ENCODE data around the gene MED7.

MED7 gene

GRCh38 chr5:157120102-157120501 lies 22.6 kb downstream of the MED7 start:
- H3K27me3 ChIP-seq (ENCODE audit: control insufficient read depth, insufficient read depth, low read length) = no peaks in the 10 kb centered on the region
- H3K4me3 ChIP-seq (ENCODE audit: low read length) = no peak overlapping the region
- H3K9me3 ChIP-seq (replicated peaks; ENCODE audit: low read length) = no peaks in the 10 kb centered on the region
- no peak overlapping the region for H3K4me2 ChIP-seq (ENCODE audit: low read length)
- H3K36me3 ChIP-seq (ENCODE audit: insufficient read depth, low read length) = no peaks in the 10 kb centered on the region
- no peaks in the 10 kb centered on the region for H3K4me1 ChIP-seq (ENCODE audit: control insufficient read depth, insufficient read depth, low read length)
- H3K9ac ChIP-seq (ENCODE audit: low read depth, low read length) = no peak overlapping the region

GRCh38 chr5:157116483-157116954 lies 26.1 kb downstream of the MED7 start:
- Histone ChIP-seq H3K27me3 (ENCODE audit: control insufficient read depth, insufficient read depth, low read length) (no peaks in the 10 kb centered on the region), H3K4me3 (ENCODE audit: low read length) (no peak overlapping the region), H3K9ac (ENCODE audit: low read depth, low read length) (no peak overlapping the region), H3K36me3 (ENCODE audit: insufficient read depth, low read length) (no peaks in the 10 kb centered on the region), H3K4me2 (ENCODE audit: low read length) (no peak overlapping the region), H3K4me1 (ENCODE audit: control insufficient read depth, insufficient read depth, low read length) (no peaks in the 10 kb centered on the region), H3K9me3 (replicated peaks; ENCODE audit: low read length) (no peaks in the 10 kb centered on the region)

- Histone ChIP-seq H3K9ac (ENCODE audit: low read depth, low read length) (no peak overlapping the region), H3K4me2 (ENCODE audit: low read length) (no peak overlapping the region), H3K4me3 (ENCODE audit: low read length) (no peak overlapping the region), H3K27me3 (ENCODE audit: control insufficient read depth, insufficient read depth, low read length) (no peaks in the 10 kb centered on the region), H3K4me1 (ENCODE audit: control insufficient read depth, insufficient read depth, low read length) (no peaks in the 10 kb centered on the region), H3K9me3 (replicated peaks; ENCODE audit: low read length) (no peaks in the 10 kb centered on the region), H3K36me3 (ENCODE audit: insufficient read depth, low read length) (no peaks in the 10 kb centered on the region)
Observed at GRCh38 chr5:157115502-157115901, 27.2 kb downstream of the MED7 start.

DNA sequence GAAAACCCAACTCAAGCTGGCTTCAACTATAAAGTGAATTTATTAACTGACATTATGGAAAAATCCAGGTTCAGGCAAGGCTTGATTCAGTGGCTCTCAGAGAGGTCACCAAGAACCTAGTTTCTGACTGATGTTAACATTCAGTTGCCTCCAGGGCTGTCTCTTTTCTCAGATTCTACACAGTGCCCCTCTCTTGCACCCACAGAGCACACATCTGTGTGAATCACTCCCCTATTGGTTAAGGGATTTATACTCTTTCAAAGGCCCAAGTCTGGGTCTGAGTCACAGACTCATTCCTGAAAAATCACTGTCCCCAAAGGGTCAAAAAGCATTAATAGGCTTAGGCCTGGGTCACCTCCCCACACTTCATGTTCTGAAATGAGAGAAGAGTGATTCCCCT lies 27.7 kb downstream of the MED7 start:
- Histone ChIP-seq H3K9me3 (replicated peaks; ENCODE audit: low read length) (no peaks in the 10 kb centered on the region), H3K4me3 (ENCODE audit: low read length) (no peak overlapping the region), H3K4me1 (ENCODE audit: control insufficient read depth, insufficient read depth, low read length) (no peaks in the 10 kb centered on the region), H3K4me2 (ENCODE audit: low read length) (no peak overlapping the region), H3K36me3 (ENCODE audit: insufficient read depth, low read length) (no peaks in the 10 kb centered on the region), H3K9ac (ENCODE audit: low read depth, low read length) (no peak overlapping the region), H3K27me3 (ENCODE audit: control insufficient read depth, insufficient read depth, low read length) (no peaks in the 10 kb centered on the region)

- Histone ChIP-seq H3K4me2 (ENCODE audit: low read length) (no peak overlapping the region), H3K4me3 (ENCODE audit: low read length) (no peak overlapping the region)
Observed at GRCh38 chr5:157113002-157113401, 29.7 kb downstream of the MED7 start.

DNA sequence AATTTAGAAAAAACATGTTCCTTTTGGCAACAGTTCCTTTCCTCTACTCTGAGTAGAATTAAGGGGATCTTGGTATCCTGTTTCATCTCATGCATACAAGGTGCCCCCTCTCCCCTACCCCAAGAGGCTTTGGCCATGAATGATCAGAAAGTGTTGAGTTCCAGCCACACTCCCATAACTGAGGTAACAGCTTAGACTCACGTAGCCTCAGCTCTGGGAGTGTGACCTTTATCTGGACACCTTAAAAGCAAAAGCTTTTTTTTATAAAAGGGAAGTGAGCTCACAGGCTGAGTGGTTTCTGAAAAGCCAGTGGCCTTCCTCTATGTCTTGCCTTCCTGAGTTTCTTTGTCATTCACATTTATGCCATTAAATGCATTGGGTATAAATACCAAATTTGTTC lies 32.9 kb downstream of the MED7 start:
- Histone ChIP-seq H3K27me3 (ENCODE audit: control insufficient read depth, insufficient read depth, low read length) (no peaks in the 10 kb centered on the region), H3K9me3 (replicated peaks; ENCODE audit: low read length) (no peaks in the 10 kb centered on the region), H3K4me3 (ENCODE audit: low read length) (no peak overlapping the region), H3K4me2 (ENCODE audit: low read length) (no peak overlapping the region), H3K36me3 (ENCODE audit: insufficient read depth, low read length) (no peaks in the 10 kb centered on the region), H3K9ac (ENCODE audit: low read depth, low read length) (no peak overlapping the region), H3K4me1 (ENCODE audit: control insufficient read depth, insufficient read depth, low read length) (no peaks in the 10 kb centered on the region)

More at GRCh38 chr5:157113002-157113401, 29.7 kb downstream of the MED7 start:
- Histone ChIP-seq H3K27me3 (ENCODE audit: control insufficient read depth, insufficient read depth, low read length) (no peaks in the 10 kb centered on the region), H3K36me3 (ENCODE audit: insufficient read depth, low read length) (no peaks in the 10 kb centered on the region), H3K9ac (ENCODE audit: low read depth, low read length) (no peak overlapping the region), H3K9me3 (replicated peaks; ENCODE audit: low read length) (no peaks in the 10 kb centered on the region), H3K4me1 (ENCODE audit: control insufficient read depth, insufficient read depth, low read length) (no peaks in the 10 kb centered on the region)

DNA sequence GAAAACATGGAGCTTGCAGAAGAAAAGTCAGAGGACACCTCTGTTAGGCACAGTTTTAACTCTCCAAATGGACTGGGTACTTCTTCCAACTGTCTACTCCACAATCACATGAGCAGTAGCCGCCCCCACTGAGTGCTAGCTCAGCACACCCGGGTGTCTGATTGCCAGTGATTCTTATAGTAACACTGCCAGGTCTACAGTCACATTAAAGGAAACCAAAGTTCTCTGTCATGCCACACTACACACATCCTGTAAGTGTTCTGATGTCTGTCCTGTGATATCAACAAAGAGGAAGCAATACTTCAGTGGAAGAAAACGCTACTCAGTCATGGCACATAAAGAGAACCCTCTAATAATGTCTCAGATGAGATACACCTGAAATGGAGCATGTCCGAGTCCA lies 33.7 kb downstream of the MED7 start, which contains the start of gene HAVCR2:
Gene HAVCR2, minus strand, starts transcription at position 69 of the 400 bp plus-strand sequence. Its CDS starts 61 bp downstream, at position 8.
- Histone ChIP-seq H3K4me3 (ENCODE audit: low read length) (no peak within 1 kb of the TSS), H3K4me2 (ENCODE audit: low read length) (no peak within 1 kb of the TSS), H3K9ac (ENCODE audit: low read depth, low read length) (no peak within 1 kb of the TSS), H3K9me3 (replicated peaks; ENCODE audit: low read length) (no peaks in the 10 kb centered on the region), H3K36me3 (ENCODE audit: insufficient read depth, low read length) (no peaks in the 10 kb centered on the region), H3K4me1 (ENCODE audit: control insufficient read depth, insufficient read depth, low read length) (no peaks in the 10 kb centered on the region), H3K27me3 (ENCODE audit: control insufficient read depth, insufficient read depth, low read length) (no peaks in the 10 kb centered on the region)

DNA sequence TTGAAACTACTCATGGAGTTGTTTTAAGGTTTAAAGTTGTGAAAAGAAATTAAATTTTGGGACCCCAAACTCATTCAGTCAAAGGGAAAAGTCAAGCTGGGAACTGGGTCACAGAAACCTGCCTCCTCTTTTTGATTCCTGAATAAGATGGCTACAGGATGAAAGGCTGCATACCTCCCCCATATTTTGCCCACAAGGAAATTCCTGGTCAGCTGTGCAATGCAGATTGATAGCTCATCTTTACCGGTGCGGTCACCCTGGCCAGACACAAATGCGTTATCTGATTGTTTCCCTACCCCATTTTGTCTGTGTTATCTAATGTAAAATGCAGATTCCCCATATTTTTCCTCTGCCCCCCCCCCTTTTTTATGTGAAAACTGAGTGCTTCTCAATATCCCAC lies 35.2 kb downstream of the MED7 start:
- Histone ChIP-seq H3K4me1 (ENCODE audit: control insufficient read depth, insufficient read depth, low read length) (no peaks in the 10 kb centered on the region), H3K9me3 (replicated peaks; ENCODE audit: low read length) (no peaks in the 10 kb centered on the region), H3K4me3 (ENCODE audit: low read length) (no peak overlapping the region), H3K36me3 (ENCODE audit: insufficient read depth, low read length) (no peaks in the 10 kb centered on the region), H3K4me2 (ENCODE audit: low read length) (no peak overlapping the region), H3K9ac (ENCODE audit: low read depth, low read length) (no peak overlapping the region), H3K27me3 (ENCODE audit: control insufficient read depth, insufficient read depth, low read length) (no peaks in the 10 kb centered on the region)

- no peaks in the 10 kb centered on the region for H3K36me3 ChIP-seq (ENCODE audit: insufficient read depth, low read length)
- H3K4me3 ChIP-seq (ENCODE audit: low read length) = no peak overlapping the region
- H3K4me2 ChIP-seq (ENCODE audit: low read length) = no peak overlapping the region
- no peaks in the 10 kb centered on the region for H3K9me3 ChIP-seq (replicated peaks; ENCODE audit: low read length)
- H3K9ac ChIP-seq (ENCODE audit: low read depth, low read length) = no peak overlapping the region
- no peaks in the 10 kb centered on the region for H3K27me3 ChIP-seq (ENCODE audit: control insufficient read depth, insufficient read depth, low read length)
- H3K4me1 ChIP-seq (ENCODE audit: control insufficient read depth, insufficient read depth, low read length) = no peaks in the 10 kb centered on the region
Observed at GRCh38 chr5:157106630-157107461, 35.8 kb downstream of the MED7 start.

DNA sequence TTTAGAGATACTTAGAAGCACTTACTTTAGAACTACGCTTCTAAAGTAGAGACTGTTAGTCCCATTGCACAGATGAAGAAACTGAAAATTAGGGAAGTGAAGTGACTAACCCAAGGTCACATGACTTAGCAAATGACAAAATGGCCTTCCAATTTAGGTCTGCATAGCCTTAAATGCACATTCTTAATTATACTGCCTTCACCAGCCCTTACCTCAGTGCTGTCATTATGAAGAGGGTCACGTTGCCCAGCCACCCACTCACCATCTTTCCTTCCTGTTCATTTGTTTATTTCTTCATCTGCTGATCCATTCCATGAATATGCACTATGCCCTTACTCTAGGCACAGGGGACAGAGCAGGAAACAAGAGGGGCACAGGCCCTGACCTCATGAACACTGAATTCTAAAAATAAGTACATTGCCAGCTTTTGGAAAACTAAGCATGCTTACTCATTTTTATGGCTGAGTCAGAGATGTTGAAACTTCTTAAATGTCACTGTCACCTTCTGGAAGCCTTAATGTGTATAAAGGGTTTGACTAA lies 42.5 kb downstream of the MED7 start:
- no peak overlapping the region for H3K4me3 ChIP-seq (ENCODE audit: low read length)

DNA sequence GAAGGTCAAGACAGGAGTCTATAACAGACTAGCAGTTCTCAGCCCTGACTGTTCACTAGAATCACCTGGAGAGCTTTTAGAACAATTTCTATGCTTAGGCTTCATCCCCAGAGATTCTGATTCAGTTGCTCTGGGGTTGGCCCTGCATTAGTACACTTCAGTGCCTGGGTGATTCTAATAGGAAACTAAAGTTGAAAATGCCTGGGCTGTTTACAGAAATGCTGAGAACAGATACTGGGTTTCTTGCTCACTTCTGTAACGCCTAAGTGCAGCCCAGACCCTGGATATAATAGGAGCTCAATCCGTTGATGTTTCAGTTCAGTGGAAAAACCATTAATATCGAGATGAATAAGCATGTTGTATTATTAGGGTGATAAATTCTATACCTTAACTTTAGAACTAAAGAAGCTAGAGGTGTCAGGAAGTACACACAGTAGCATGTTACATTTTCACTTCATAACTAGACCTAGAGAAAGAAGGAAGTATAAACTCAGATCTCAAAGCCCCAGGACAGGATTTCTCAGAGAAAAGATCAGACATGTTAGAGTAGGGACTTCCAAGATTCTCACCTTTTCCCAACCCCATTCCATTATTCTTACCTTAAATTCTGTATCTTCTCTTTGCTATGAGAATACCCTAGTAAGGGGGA lies 54.2 kb downstream of the MED7 start:
- Histone ChIP-seq H3K4me3 (ENCODE audit: low read length) (no peak overlapping the region), H3K36me3 (ENCODE audit: insufficient read depth, low read length) (no peaks in the 10 kb centered on the region), H3K4me1 (ENCODE audit: control insufficient read depth, insufficient read depth, low read length) (no peaks in the 10 kb centered on the region), H3K9me3 (replicated peaks; ENCODE audit: low read length) (no peaks in the 10 kb centered on the region), H3K4me2 (ENCODE audit: low read length) (no peak overlapping the region), H3K27me3 (ENCODE audit: control insufficient read depth, insufficient read depth, low read length) (peaks cover 3% of the 10 kb centered on the region), H3K9ac (ENCODE audit: low read depth, low read length) (no peak overlapping the region)

More for the DNA sequence above, 42.5 kb downstream of the MED7 start:
- H3K9ac ChIP-seq (ENCODE audit: low read depth, low read length) = no peak overlapping the region
- no peak overlapping the region for H3K4me2 ChIP-seq (ENCODE audit: low read length)
- peaks cover 5% of the 10 kb centered on the region for H3K4me1 ChIP-seq (ENCODE audit: control insufficient read depth, insufficient read depth, low read length)
- no peaks in the 10 kb centered on the region for H3K36me3 ChIP-seq (ENCODE audit: insufficient read depth, low read length)
- H3K9me3 ChIP-seq (replicated peaks; ENCODE audit: low read length) = no peaks in the 10 kb centered on the region
- H3K27me3 ChIP-seq (ENCODE audit: control insufficient read depth, insufficient read depth, low read length) = no peaks in the 10 kb centered on the region

Measured in skeletal muscle satellite cell (primary cell).